A673 (cell line): Measurements from ENCODE around the gene RPP25L.
A peak's percentile ranks its signal among the peaks of the same experiment; 100 is the strongest.

ENCODE experiments used
- CTCF ChIP-seq: fragments of 300-800, 200-600 bp; sonication (generic); conservative IDR thresholded peaks from 2 replicates; pipeline ENCODE4 v1.5.1; 2017; ENCODE audit warnings: low read depth, mild to moderate bottlenecking, antibody characterized with exemption, low read length, moderate library complexity, mixed read lengths
- EZH2 ChIP-seq: fragments of 200-600 bp; sonication (generic); IDR thresholded peaks from 2 replicates; pipeline ENCODE4 v1.6.1; 2017; ENCODE audit warnings: borderline replicate concordance, low read depth, mild to moderate bottlenecking, mixed read lengths, antibody characterized with exemption, low read length; ENCODE audit not compliant: poor library complexity, severe bottlenecking

- TF ChIP-seq CTCF, result no peak
- peak; percentile 46 for TF ChIP-seq EZH2
Observed at GRCh38 chr9:34624475-34625185, 12.7 kb upstream of the RPP25L start.
